ENCODE data around the gene NPIPB2. TPM values are rescaled to one million over a fixed set of nuclear protein-coding genes. Genes with fewer than 3 reads are reported as not detected.
"Not testable (repeated sequence)": the region's sequence is repeated elsewhere in the genome, so short reads cannot be mapped to it uniquely, and the experiment has no call there.

Gene NPIPB2
- total RNA-seq, 2 experiments from 2014 or later = 4.9 to 11.0 TPM

- H3K27ac Mint-ChIP-seq = no peak overlapping the region
- H3K9me3 Mint-ChIP-seq = no peaks in the 10 kb centered on the region
- H3K36me3 Mint-ChIP-seq (ENCODE audit: low read depth) = no peaks in the 10 kb centered on the region
- no peak overlapping the region for H3K4me3 Mint-ChIP-seq
- ChIA-PET POLR2A (no interaction called here), CTCF (interaction anchor here (1.4 kb wide), 1 partner anchor 10 kb away, joined by 3 read pairs; no protein-coding TSS in a partner anchor)
- no peak for DNase-seq
- intact Hi-C loops (cut with micrococcal nuclease) = no loop called here
- ATAC-seq = no peak
- H3K4me1 Mint-ChIP-seq (ENCODE audit: low read depth) = no peaks in the 10 kb centered on the region
- TF ChIP-seq CTCF (IDR thresholded peaks at IDR 0.05) = no peak
- H3K27me3 Mint-ChIP-seq = no peaks in the 10 kb centered on the region
These were observed 15.9 kb upstream of the NPIPB2 start for GRCh38 chr16:11957591-11958395.

- H3K4me3 Mint-ChIP-seq = no peak overlapping the region
- H3K27me3 Mint-ChIP-seq = no peaks in the 10 kb centered on the region
- intact Hi-C loops (cut with micrococcal nuclease) = no loop called here
- H3K27ac Mint-ChIP-seq = no peak overlapping the region
- H3K9me3 Mint-ChIP-seq = no peaks in the 10 kb centered on the region
- ATAC-seq (no peak), DNase-seq (no peak)
- no peak for TF ChIP-seq CTCF (IDR thresholded peaks at IDR 0.05)
- ChIA-PET POLR2A (no interaction called here), CTCF (no interaction called here)
- H3K36me3 Mint-ChIP-seq (ENCODE audit: low read depth) = no peaks in the 10 kb centered on the region
- no peaks in the 10 kb centered on the region for H3K4me1 Mint-ChIP-seq (ENCODE audit: low read depth)
These were observed 14.7 kb upstream of the NPIPB2 start for GRCh38 chr16:11956558-11956957.

- CTCF ChIA-PET = no interaction called here
- TF ChIP-seq CTCF (IDR thresholded peaks at IDR 0.05) = no peak
- Mint-ChIP-seq H3K27ac (no peak overlapping the region), H3K27me3 (no peaks in the 10 kb centered on the region), H3K9me3 (no peaks in the 10 kb centered on the region), H3K4me3 (no peak overlapping the region), H3K36me3 (ENCODE audit: low read depth) (no peaks in the 10 kb centered on the region), H3K4me1 (ENCODE audit: low read depth) (no peaks in the 10 kb centered on the region)
- ATAC-seq = no peak
- intact Hi-C loops (cut with micrococcal nuclease) = no loop called here
- POLR2A ChIA-PET = no interaction called here
- DNase-seq = no peak
These were observed 13.9 kb upstream of the NPIPB2 start for GRCh38 chr16:11955713-11956123.

- CTCF ChIA-PET; H3K27me3 Mint-ChIP-seq; H3K9me3 Mint-ChIP-seq; DNase-seq; H3K36me3 Mint-ChIP-seq (ENCODE audit: low read depth); H3K27ac Mint-ChIP-seq; ATAC-seq; H3K4me3 Mint-ChIP-seq; H3K4me1 Mint-ChIP-seq (ENCODE audit: low read depth): not testable (repeated sequence)
- intact Hi-C loops (cut with micrococcal nuclease) = loop anchor here (1.0 kb wide), 1 partner anchor 10 kb away; no protein-coding TSS in a partner anchor
- POLR2A ChIA-PET = interaction anchor here (0.6 kb wide), 1 partner anchor 824 kb away, joined by 3 read pairs; no protein-coding TSS in a partner anchor
These were observed 11.7 kb upstream of the NPIPB2 start for GRCh38 chr16:11953576-11953975.

- Mint-ChIP-seq H3K9me3 (no peaks in the 10 kb centered on the region), H3K36me3 (ENCODE audit: low read depth) (no peaks in the 10 kb centered on the region), H3K4me3 (no peak overlapping the region), H3K27ac (no peak overlapping the region), H3K27me3 (no peaks in the 10 kb centered on the region), H3K4me1 (ENCODE audit: low read depth) (no peaks in the 10 kb centered on the region)
- ChIA-PET POLR2A (no interaction called here), CTCF (no interaction called here)
- intact Hi-C loops (cut with micrococcal nuclease) = no loop called here
- TF ChIP-seq CTCF (IDR thresholded peaks at IDR 0.05) = no peak
- ATAC-seq (no peak), DNase-seq (no peak)
These were observed 8.5 kb upstream of the NPIPB2 start for GRCh38 chr16:11950388-11950787.

Data from activated CD8-positive, alpha-beta T cell treated with anti-CD3 and anti-CD28 coated beads for 36 hours (primary cell).